Testis (tissue), 3 donors: ENCODE measurements around the gene RRM2. TPM values are rescaled to one million over a fixed set of nuclear protein-coding genes. Genes with fewer than 3 reads are reported as not detected.

Experiments
- polyA plus RNA-seq: library from polyadenylated mRNA; stranded (reverse); fragments of 350-450 nt; fragmentation: Illumina TruSeq; extraction: RNeasy Lipid Tissue Mini Kit (QIAGEN cat#74804); gene quantifications from one replicate; pipeline ENCODE4 v1.2.3, GENCODE V29; 2014; ENCODE audit warnings: low read depth, low replicate concordance; ENCODE audit not compliant: insufficient read depth
- small RNA-seq, 2 donors: library from RNA; depleted of rRNA; stranded (forward); fragments of <200 nt; gene quantifications; one replicate each; pipeline ENCODE3, GENCODE V24; 2016
- total RNA-seq, 2 donors: library from RNA; depleted of rRNA; stranded (reverse); fragments of >200 nt; gene quantifications; one replicate each; pipeline ENCODE4 v1.2.3, GENCODE V29; 2016

RRM2 gene
- total and polyA plus RNA-seq, 3 donors from 2014 or later, result 7.2 to 18.1 (median 14.9) TPM

Small RNAs within 50 kb of the gene (small RNA-seq; reads per million reads assigned to genes)
- gene RF00410 (0 reads per million in 2 donors), gene RF00568 (0 reads per million in 2 donors)

Other genes starting within 250 kb of the RRM2 start
- 1 to 10 TPM; 8.0 to 8.3 TPM for gene GRHL1, start 171.0 kb upstream of the RRM2 start, total RNA-seq
- 4.6 TPM for gene GRHL1, start 171.0 kb upstream of the RRM2 start, polyA plus RNA-seq
- 10 to 100 TPM; 55.0 to 55.3 TPM for gene KLF11, start 79.2 kb upstream of the RRM2 start, total RNA-seq
- 72.2 TPM for gene KLF11, start 79.2 kb upstream of the RRM2 start, polyA plus RNA-seq
- gene CYS1, start 42.3 kb upstream of the RRM2 start, total RNA-seq, result 1 to 10 TPM; 3.7 to 4.3 TPM
- gene CYS1, start 42.3 kb upstream of the RRM2 start, polyA plus RNA-seq, result 5.5 TPM
- 100 to 1,000 TPM; 215 to 263 TPM for gene HPCAL1, start 180.2 kb downstream of the RRM2 start, total RNA-seq
- 99.5 TPM for gene HPCAL1, start 180.2 kb downstream of the RRM2 start, polyA plus RNA-seq